ENCODE results near the gene FAM180A.

The FAM180A gene

GRCh38 chr7:135790371-135790977, 41.9 kb upstream of the FAM180A start:
- no peak for TF ChIP-seq YY1 (IDR thresholded peaks at IDR 0.05; ENCODE audit: insufficient read depth, insufficient read length)
- TF ChIP-seq ZNF274 (IDR thresholded peaks at IDR 0.05; ENCODE audit: low read depth, low read length) = no peak
- no peak for TF ChIP-seq SUZ12 (IDR thresholded peaks at IDR 0.05; ENCODE audit: extremely low read depth, insufficient read depth, insufficient read length)
- Histone ChIP-seq H3K9me3 (ENCODE audit: insufficient read depth, low read length) (peaks cover 9% of the 10 kb centered on the region; the same call in 1 of the 2 replicates), H3K27me3 (ENCODE audit: insufficient read depth, insufficient read length) (no peaks in the 10 kb centered on the region), H3K9ac (ENCODE audit: insufficient read length, low read depth) (no peak overlapping the region), H3K4me3 (ENCODE audit: insufficient read length, low read depth) (no peak overlapping the region), H3K36me3 (ENCODE audit: insufficient read depth, insufficient read length, low read length) (no peaks in the 10 kb centered on the region), H3K4me1 (ENCODE audit: insufficient read depth, insufficient read length) (no peaks in the 10 kb centered on the region)
- DNase-seq (ENCODE audit: low read depth, low spot score) = no peak

DNA sequence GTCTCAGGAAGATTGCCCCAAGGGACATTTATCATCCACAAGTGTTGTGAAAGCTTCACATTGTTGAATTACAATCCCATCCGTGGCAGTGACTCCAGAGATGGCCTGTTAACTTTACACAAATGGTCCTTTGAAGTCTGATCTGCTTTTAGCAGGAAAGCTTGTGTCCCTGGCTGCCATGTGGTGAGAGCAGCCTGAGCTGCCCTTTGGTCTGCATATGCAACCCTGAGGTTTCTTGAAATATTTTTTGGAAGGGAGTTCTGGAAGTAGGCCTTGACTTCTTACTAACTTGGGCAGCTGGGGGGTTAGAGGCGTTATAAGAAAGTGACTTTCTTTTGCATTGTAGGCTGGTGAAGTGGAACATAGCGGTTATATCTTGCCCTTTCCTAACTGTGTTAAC, 41.3 kb upstream of the FAM180A start:
- TF ChIP-seq ZNF274 (IDR thresholded peaks at IDR 0.05; ENCODE audit: low read depth, low read length) (no peak), SUZ12 (IDR thresholded peaks at IDR 0.05; ENCODE audit: extremely low read depth, insufficient read depth, insufficient read length) (no peak), YY1 (IDR thresholded peaks at IDR 0.05; ENCODE audit: insufficient read depth, insufficient read length) (no peak)
- no peak for DNase-seq (ENCODE audit: low read depth, low spot score)
- H3K4me1 ChIP-seq (ENCODE audit: insufficient read depth, insufficient read length) = no peaks in the 10 kb centered on the region
- peaks cover 9% of the 10 kb centered on the region; the same call in 1 of the 2 replicates for H3K9me3 ChIP-seq (ENCODE audit: insufficient read depth, low read length)
- no peak overlapping the region for H3K9ac ChIP-seq (ENCODE audit: insufficient read length, low read depth)
- no peaks in the 10 kb centered on the region for H3K36me3 ChIP-seq (ENCODE audit: insufficient read depth, insufficient read length, low read length)
- no peak overlapping the region for H3K4me3 ChIP-seq (ENCODE audit: insufficient read length, low read depth)
- H3K27me3 ChIP-seq (ENCODE audit: insufficient read depth, insufficient read length) = no peaks in the 10 kb centered on the region

DNA sequence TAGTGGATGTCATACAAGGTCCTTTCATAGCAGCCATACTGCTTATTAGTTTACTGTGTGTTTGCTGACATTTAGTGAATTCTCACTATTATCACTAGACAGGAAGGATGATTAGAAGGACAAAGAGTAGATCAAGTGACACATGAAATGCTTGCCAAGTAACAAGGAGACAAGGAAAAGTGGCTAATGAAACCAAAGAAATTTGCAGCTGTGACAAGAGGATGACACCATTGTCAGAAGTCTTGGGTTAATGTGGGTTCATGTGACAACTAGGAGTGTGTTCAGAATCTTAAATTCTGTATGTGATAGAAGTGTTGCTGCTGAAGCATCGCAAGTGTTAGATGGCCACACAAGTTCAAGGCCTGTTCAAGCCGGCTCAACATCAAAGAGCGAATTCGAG, 40.8 kb upstream of the FAM180A start:
- no peak for DNase-seq (ENCODE audit: low read depth, low spot score)
- no peaks in the 10 kb centered on the region for H3K4me1 ChIP-seq (ENCODE audit: insufficient read depth, insufficient read length)
- H3K4me3 ChIP-seq (ENCODE audit: insufficient read length, low read depth) = no peak overlapping the region
- H3K9ac ChIP-seq (ENCODE audit: insufficient read length, low read depth) = no peak overlapping the region
- H3K9me3 ChIP-seq (ENCODE audit: insufficient read depth, low read length) = peaks cover 9% of the 10 kb centered on the region; the same call in 1 of the 2 replicates
- no peak for TF ChIP-seq ZNF274 (IDR thresholded peaks at IDR 0.05; ENCODE audit: low read depth, low read length)
- TF ChIP-seq SUZ12 (IDR thresholded peaks at IDR 0.05; ENCODE audit: extremely low read depth, insufficient read depth, insufficient read length) = no peak
- TF ChIP-seq YY1 (IDR thresholded peaks at IDR 0.05; ENCODE audit: insufficient read depth, insufficient read length) = no peak
- H3K36me3 ChIP-seq (ENCODE audit: insufficient read depth, insufficient read length, low read length) = no peaks in the 10 kb centered on the region
- H3K27me3 ChIP-seq (ENCODE audit: insufficient read depth, insufficient read length) = no peaks in the 10 kb centered on the region

DNA sequence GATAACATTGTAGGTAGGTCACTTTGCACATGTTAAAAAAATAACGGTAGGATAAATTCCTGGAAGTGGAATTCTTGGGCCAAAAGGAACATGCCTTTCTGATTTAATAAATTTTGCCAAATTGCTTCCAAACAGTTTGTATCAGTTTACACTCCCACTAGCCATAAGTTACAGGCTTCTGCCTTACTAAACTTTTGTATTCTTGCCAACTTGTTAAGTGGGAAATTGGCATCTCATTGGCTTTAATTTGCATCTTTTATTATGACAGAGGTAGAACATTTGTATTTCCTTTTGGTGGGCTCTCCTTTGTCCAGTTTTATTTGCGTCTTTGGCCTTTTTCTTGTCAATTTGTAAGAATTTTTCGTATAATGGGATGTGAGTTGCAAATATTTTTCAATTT, 38.3 kb upstream of the FAM180A start:
- no peaks in the 10 kb centered on the region for H3K4me1 ChIP-seq (ENCODE audit: insufficient read depth, insufficient read length)
- H3K9me3 ChIP-seq (ENCODE audit: insufficient read depth, low read length) = no peaks in the 10 kb centered on the region
- H3K4me3 ChIP-seq (ENCODE audit: insufficient read length, low read depth) = no peak overlapping the region
- TF ChIP-seq SUZ12 (IDR thresholded peaks at IDR 0.05; ENCODE audit: extremely low read depth, insufficient read depth, insufficient read length) (no peak), ZNF274 (IDR thresholded peaks at IDR 0.05; ENCODE audit: low read depth, low read length) (no peak), YY1 (IDR thresholded peaks at IDR 0.05; ENCODE audit: insufficient read depth, insufficient read length) (no peak)
- DNase-seq (ENCODE audit: low read depth, low spot score) = no peak
- no peaks in the 10 kb centered on the region for H3K36me3 ChIP-seq (ENCODE audit: insufficient read depth, insufficient read length, low read length)
- no peaks in the 10 kb centered on the region for H3K27me3 ChIP-seq (ENCODE audit: insufficient read depth, insufficient read length)
- no peak overlapping the region for H3K9ac ChIP-seq (ENCODE audit: insufficient read length, low read depth)

GRCh38 chr7:135785065-135785464, 36.5 kb upstream of the FAM180A start:
- no peak overlapping the region for H3K9ac ChIP-seq (ENCODE audit: insufficient read length, low read depth)
- H3K27me3 ChIP-seq (ENCODE audit: insufficient read depth, insufficient read length) = no peaks in the 10 kb centered on the region
- no peak for DNase-seq (ENCODE audit: low read depth, low spot score)
- H3K9me3 ChIP-seq (ENCODE audit: insufficient read depth, low read length) = no peaks in the 10 kb centered on the region
- H3K4me3 ChIP-seq (ENCODE audit: insufficient read length, low read depth) = no peak overlapping the region
- no peaks in the 10 kb centered on the region for H3K4me1 ChIP-seq (ENCODE audit: insufficient read depth, insufficient read length)
- H3K36me3 ChIP-seq (ENCODE audit: insufficient read depth, insufficient read length, low read length) = no peaks in the 10 kb centered on the region
- TF ChIP-seq ZNF274 (IDR thresholded peaks at IDR 0.05; ENCODE audit: low read depth, low read length) (no peak), YY1 (IDR thresholded peaks at IDR 0.05; ENCODE audit: insufficient read depth, insufficient read length) (no peak), SUZ12 (IDR thresholded peaks at IDR 0.05; ENCODE audit: extremely low read depth, insufficient read depth, insufficient read length) (no peak)

DNA sequence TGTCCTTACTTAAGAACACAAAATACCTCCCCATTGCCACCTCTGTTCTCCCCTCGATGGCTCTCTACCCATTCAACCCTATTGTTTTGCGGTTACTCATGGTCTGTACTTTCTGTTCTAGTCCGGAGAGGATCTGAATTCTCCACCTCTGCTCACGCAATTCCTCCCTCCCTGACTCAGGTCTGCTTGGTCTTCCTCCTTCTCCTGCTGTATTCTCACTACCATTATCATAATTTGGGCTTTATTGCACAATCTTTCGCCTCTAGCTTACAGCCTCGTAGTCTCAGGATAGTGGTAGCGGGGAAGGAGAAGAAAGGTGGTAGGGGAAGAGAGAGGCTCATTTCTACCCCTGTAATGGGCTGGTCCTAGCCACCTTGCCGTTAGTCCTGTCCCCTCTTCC, 35.4 kb upstream of the FAM180A start:
- DNase-seq (ENCODE audit: low read depth, low spot score) = no peak
- no peak overlapping the region for H3K9ac ChIP-seq (ENCODE audit: insufficient read length, low read depth)
- H3K4me1 ChIP-seq (ENCODE audit: insufficient read depth, insufficient read length) = no peaks in the 10 kb centered on the region
- TF ChIP-seq SUZ12 (IDR thresholded peaks at IDR 0.05; ENCODE audit: extremely low read depth, insufficient read depth, insufficient read length) (no peak), YY1 (IDR thresholded peaks at IDR 0.05; ENCODE audit: insufficient read depth, insufficient read length) (no peak), ZNF274 (IDR thresholded peaks at IDR 0.05; ENCODE audit: low read depth, low read length) (no peak)
- no peaks in the 10 kb centered on the region for H3K9me3 ChIP-seq (ENCODE audit: insufficient read depth, low read length)
- H3K4me3 ChIP-seq (ENCODE audit: insufficient read length, low read depth) = no peak overlapping the region
- no peaks in the 10 kb centered on the region for H3K36me3 ChIP-seq (ENCODE audit: insufficient read depth, insufficient read length, low read length)
- no peaks in the 10 kb centered on the region for H3K27me3 ChIP-seq (ENCODE audit: insufficient read depth, insufficient read length)

- Histone ChIP-seq H3K36me3 (ENCODE audit: insufficient read depth, insufficient read length, low read length) (no peaks in the 10 kb centered on the region), H3K9me3 (ENCODE audit: insufficient read depth, low read length) (peaks cover 5% of the 10 kb centered on the region; the same call in 1 of the 2 replicates), H3K4me3 (ENCODE audit: insufficient read length, low read depth) (no peak overlapping the region), H3K27me3 (ENCODE audit: insufficient read depth, insufficient read length) (no peaks in the 10 kb centered on the region), H3K9ac (ENCODE audit: insufficient read length, low read depth) (no peak overlapping the region), H3K4me1 (ENCODE audit: insufficient read depth, insufficient read length) (no peaks in the 10 kb centered on the region)
- DNase-seq (ENCODE audit: low read depth, low spot score) = no peak
- TF ChIP-seq YY1 (IDR thresholded peaks at IDR 0.05; ENCODE audit: insufficient read depth, insufficient read length) = no peak
- TF ChIP-seq ZNF274 (IDR thresholded peaks at IDR 0.05; ENCODE audit: low read depth, low read length) = no peak
- TF ChIP-seq SUZ12 (IDR thresholded peaks at IDR 0.05; ENCODE audit: extremely low read depth, insufficient read depth, insufficient read length) = no peak
Measured at GRCh38 chr7:135782801-135783200, 34.2 kb upstream of the FAM180A start.
